GM21723 (cell line): ENCODE results near the gene FUT3.
A peak's percentile ranks its signal among the peaks of the same experiment; 100 is the strongest.
"Not testable (repeated sequence)": the region's sequence is repeated elsewhere in the genome, so short reads cannot be mapped to it uniquely, and the experiment has no call there.

Experiments
- ATAC-seq: cut with Tn5 transposase; IDR thresholded peaks from one replicate; pipeline ENCODE4 v1.9.1; 2021; ENCODE audit warnings: mild to moderate bottlenecking, moderate library complexity; ENCODE audit not compliant: unreplicated experiment

The FUT3 gene

GRCh38 chr19:5850189-5850588 is 1.1 kb downstream of the FUT3 start:
- ATAC-seq: no peak

GRCh38 chr19:5848621-5849020 is 2.6 kb downstream of the FUT3 start:
- not testable (repeated sequence) for ATAC-seq

GRCh38 chr19:5847846-5848245 is 3.4 kb downstream of the FUT3 start:
- ATAC-seq: not testable (repeated sequence)

GRCh38 chr19:5844456-5845433 is 6.5 kb downstream of the FUT3 start:
- ATAC-seq: no peak

DNA sequence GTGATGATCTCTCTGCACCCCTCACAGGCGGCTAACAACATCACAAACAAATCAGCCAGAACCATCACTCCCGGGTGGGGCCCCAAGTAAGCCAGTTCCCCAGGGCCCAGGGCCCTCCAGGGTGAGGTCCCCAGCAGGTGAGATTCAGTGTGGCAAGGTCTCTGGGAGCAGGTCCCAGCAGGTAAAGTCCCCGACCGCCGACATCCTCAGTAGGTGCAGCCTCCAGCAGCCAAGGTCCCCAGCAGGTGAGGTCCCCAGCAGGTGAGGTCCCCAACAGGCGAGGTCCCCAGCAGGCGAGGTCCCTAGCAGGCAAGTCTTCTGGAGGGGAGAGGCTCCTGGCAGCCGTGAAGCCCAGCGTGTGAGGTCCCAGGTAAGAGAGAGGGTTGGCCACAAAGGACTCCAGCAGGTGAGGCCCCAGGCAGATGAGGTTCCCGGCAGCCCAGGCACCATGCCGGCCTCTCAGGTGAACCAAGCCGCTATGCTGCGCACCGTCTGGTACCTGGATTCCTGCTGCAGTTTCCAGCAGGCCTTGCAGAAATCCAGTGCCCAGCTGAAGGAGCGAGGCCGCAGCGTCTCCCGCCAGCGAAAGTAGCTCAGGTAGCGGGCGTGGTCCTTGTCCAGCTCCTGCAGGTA is 7.8 kb downstream of the FUT3 start:
- no peak for ATAC-seq

- ATAC-seq: not testable (repeated sequence)
These were observed 9.5 kb downstream of the FUT3 start for GRCh38 chr19:5841735-5842111.

DNA sequence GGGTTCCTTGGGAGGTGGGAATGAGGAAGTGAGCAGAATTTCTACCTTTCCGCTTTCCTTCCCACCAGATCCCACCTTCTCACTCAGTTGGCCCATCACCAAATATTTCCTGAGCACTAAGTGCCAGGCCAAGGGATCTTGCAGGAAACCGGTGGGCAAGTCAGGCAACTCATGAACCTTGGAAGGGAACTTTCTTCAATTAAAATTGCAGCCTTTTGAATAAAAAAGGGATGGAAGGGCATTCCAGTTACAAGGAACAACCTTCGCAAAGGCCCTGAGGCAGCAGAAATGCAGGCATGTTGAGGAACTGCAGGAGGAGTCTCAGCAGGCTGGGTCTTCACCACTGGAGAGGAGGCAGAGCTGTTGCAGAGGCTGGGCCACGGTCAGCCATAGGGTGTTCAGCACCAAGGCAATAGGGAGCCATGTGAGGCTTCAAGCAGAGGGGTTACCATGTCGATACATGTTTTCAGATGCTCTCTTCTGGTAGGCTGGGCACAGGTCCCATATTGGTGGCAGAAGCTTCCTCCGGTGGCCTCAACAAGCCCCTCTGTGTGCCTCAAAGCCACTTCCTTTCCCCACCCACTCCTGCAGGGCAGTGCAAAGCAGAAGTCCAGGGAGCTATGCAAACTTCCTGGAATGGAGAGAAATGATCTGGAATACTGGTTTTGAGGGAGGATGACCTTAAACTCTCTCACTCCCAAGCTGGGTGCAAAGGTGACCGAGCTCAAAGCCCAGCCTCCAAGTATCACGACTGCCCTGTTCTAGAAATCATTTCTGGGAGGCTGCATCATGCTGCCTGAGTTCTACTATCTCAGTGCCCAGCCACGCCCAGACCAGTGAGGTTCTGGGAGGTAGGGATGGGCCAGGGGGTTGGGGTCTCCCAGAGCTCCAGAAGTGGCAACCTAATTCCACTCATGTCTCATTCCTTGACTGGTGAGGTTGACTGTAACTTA is 11.9 kb downstream of the FUT3 start, which contains the start of gene FUT6:
TSS of gene FUT6 (minus strand) at position 638 of the 953 bp plus-strand sequence. CDS start 7,135 bp downstream, outside the sequence.
- ATAC-seq: no peak

DNA sequence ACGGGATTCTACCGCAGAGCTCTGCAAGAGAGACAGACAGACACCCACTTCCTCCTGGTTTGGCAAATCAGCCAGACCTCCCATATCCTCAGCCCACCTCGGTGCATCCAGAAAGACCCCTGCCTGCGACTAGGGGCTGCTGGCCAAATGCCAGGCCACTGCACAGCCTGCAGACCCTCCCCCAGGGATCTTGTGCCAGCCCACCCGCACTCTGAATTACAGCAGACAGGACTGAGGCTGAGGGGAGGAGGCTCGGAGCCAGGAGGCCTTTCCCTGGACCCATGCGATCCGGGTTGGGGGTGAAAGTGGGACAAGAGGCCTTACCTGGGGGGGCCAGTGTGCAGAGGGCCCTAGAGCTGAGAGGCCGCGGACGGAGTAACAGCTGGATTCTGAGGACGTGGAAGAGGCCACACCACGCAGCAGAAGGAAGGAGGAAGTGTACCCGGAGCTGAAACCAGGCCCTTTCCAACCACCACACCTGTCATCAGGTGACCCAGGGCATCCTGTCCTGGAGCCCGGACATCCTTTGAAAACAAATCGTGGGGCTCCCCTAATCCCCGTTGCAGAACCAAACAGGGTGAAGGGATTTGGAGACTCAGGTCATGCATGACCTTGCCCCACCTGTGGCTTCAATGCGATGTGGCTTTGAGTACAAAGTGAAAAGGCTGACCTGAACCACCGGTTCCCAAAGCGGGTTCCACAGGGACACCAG is 12.7 kb downstream of the FUT3 start:
- no peak for ATAC-seq

DNA sequence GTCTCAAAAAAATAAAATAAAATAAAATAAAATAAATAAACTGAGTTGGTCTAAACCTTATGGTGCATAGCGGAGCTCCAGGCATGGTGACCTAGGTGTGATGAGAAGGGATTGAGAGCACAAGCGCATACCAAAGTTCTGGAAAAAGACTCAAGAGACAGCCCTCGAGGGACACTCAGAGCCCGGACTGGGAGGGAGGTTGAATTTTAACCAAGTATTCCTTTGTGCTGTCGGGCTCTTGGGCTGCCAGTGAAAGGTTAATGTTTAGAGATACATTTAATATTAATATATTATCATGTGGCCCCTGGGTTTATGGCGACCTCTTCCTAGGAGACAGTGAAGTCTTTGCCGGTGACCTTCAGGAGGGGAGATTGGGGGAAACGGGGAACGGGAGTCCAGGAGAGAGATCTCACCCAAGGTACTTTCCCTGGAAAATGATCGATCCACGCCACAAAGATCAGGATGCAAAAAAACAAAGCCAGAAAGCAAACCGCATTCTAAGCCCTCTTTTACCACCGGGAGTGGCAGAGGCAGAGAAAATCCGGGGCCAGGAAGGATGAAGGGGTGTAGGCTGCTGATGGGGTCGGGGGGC is 13.4 kb downstream of the FUT3 start:
- no peak for ATAC-seq

GRCh38 chr19:5832527-5833216 is 18.6 kb downstream of the FUT3 start:
- ATAC-seq: no peak

DNA sequence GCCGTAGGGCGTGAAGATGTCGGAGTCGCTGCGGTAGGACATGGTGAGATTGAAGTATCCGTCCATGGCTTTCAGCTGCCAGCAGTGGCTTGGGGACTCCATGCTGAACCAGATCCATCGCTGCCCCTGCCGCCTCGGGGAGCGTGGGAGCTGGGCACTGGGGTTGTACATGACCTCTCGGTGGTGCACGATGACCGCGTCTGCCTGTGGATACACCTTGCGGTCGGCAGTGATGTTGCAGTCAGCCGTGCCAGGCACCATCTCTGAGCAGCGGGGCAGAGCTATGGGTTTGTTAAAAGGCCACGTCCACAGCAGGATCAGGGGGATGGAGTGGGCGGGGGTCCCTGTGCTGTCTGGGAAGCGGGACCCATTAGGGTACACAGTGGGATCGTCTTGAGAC is 19.2 kb downstream of the FUT3 start:
- ATAC-seq: no peak

DNA sequence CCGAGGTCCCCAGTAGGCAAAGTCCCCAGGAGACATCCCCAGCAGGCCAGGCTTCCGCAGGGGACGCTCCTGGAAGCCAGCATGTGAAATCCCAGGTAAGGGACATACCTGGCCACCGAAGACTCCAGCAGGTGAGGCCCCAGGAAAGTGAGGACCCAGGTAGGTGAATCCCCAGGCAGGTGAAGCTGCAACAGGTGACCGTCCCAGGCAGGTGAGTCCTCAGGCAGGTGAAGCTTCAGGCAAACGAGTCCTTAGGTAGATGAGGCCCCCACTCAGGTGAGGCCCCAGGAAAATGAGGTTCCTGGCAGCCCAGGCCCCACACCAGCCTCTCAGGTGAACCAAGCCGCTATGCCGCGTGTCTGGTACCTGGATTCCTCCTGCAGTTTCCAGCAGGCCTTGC is 20.1 kb downstream of the FUT3 start:
- no peak for ATAC-seq

DNA sequence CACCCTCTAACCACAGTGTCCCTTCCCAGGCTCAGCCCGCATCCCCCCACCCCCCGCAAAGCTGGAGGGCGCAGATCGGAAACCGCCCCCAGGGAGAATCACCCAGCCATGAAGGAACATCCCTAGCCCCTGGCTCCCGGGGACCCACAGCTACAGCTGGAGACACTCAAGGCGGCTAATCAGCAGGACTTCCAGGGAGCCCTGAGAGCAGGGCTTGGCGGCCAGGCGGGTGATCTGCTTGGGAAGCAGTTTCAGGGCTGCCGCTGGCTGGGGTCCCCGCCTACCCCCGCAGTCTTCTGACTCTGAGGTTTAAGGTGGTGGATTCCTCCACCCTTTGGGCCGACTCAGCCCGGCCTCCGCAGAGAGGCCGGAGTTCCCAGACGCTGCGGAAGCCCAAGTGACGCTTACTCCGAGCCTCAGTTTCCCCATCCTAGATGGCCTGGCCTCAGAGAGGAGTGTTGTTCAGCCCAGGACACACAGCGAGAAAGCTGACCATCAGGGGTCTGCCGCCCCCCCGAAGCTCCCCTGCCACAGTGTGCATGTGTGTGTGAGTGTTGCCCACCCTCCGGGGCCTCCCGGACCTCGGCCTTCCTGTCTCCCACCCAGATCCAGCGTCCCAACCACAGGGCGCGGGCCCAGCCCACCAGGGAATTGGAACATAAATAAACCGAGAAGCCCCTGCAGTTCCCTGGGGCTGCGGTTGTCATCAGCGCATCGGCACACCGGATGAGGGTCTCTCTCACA is 21.5 kb downstream of the FUT3 start:
- no peak for ATAC-seq

GRCh38 chr19:5828661-5829566 is 22.3 kb downstream of the FUT3 start:
- ATAC-seq: no peak

DNA sequence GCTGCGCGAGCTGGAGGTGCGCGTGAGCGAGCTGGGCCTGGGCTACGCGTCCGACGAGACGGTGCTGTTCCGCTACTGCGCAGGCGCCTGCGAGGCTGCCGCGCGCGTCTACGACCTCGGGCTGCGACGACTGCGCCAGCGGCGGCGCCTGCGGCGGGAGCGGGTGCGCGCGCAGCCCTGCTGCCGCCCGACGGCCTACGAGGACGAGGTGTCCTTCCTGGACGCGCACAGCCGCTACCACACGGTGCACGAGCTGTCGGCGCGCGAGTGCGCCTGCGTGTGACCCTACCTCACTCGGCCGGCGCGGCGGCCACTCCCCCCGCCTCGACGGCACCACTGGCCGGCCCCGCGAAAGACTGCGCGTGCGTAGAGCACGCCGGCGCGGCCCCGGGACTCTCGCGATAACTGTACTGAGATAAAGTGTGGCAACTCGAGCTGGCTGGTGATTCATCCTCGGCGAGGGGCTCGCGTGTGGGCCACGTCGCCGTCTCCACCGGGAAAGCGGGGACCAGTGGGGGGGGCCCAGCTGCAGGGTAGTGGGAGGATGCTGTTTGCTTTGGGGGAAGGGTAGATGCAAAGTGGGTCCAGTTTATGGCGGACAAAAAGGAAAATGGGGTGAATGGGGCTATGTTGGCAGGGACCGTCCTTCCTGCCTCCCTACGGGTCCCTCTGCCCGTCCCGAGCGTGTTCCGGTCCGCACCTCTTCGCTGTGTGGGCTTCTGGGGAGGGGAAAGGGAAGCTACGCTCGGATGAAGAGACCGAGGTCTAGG is 23.2 kb downstream of the FUT3 start:
- peak; percentile 58 for ATAC-seq

GRCh38 chr19:5827342-5827890 is 23.8 kb downstream of the FUT3 start:
- no peak for ATAC-seq
